IMR-90 (cell line): ENCODE data around the gene MEIS2. TPM values are rescaled to one million over a fixed set of nuclear protein-coding genes. Genes with fewer than 3 reads are reported as not detected.

ENCODE experiments used
- ATAC-seq: fragments of 200-7000 bp; cut with Tn5 transposase; 2 replicates; pipeline ENCODE4 v1.9.1; 2020; ENCODE audit warnings: low read depth, mild to moderate bottlenecking, moderate library complexity
- BruUV-seq: library from RNA; stranded (reverse); fragments of 400-500 nt; replicated peaks from 2 replicates; lab custom pipeline; 2021; lab: Mats Ljungman, UMichigan
- CTCF ChIA-PET: fragments of 300-600 bp; formaldehyde crosslinking; extraction: SDS; loops from one replicate; lab custom pipeline; 2021; ENCODE audit warnings: antibody characterized with exemption; lab: Yijun Ruan, JAX
- POLR2A ChIA-PET: fragments of 300-600 bp; sonication (Branson Sonifier 250); formaldehyde crosslinking; loops from one replicate; lab custom pipeline; 2022; ENCODE audit warnings: antibody characterized with exemption; ENCODE audit not compliant: unreplicated experiment; lab: Charles Lee
- DNase-seq: peaks from one replicate; pipeline ENCODE4 v3.0.0; 2013
- H2AFZ ChIP-seq: replicated peaks from 2 replicates; pipeline ENCODE3; 2013; ENCODE audit warnings: low read length, mild to moderate bottlenecking; ENCODE audit not compliant: poor library complexity
- H2AK5ac ChIP-seq: 2 replicates; pipeline ENCODE4 v1.6.1; 2013; ENCODE audit warnings: low read depth, low read length, inconsistent platforms
- H2AK9ac ChIP-seq: replicated peaks from 2 replicates; pipeline ENCODE3; 2013; ENCODE audit warnings: mild to moderate bottlenecking, low read depth, low read length, moderate library complexity; ENCODE audit not compliant: poor library complexity
- H2BK120ac ChIP-seq: 2 replicates; pipeline ENCODE4 v1.6.1; 2013; ENCODE audit warnings: low read depth, low read length, inconsistent platforms
- H2BK15ac ChIP-seq: 3 replicates; pipeline ENCODE4 v1.6.1; 2013; ENCODE audit warnings: low read depth, low read length, inconsistent platforms
- H2BK20ac ChIP-seq: 2 replicates; pipeline ENCODE4 v1.6.1; 2013; ENCODE audit warnings: low read depth, mild to moderate bottlenecking, inconsistent platforms, low read length, moderate library complexity
- H2BK5ac ChIP-seq: 2 replicates; pipeline ENCODE4 v1.6.1; 2013; ENCODE audit warnings: mild to moderate bottlenecking, low read depth, low read length, inconsistent platforms; ENCODE audit not compliant: poor library complexity, severe bottlenecking
- H3K14ac ChIP-seq: replicated peaks from 2 replicates; pipeline ENCODE4 v1.6.1; 2013; ENCODE audit warnings: low read depth, low read length, inconsistent platforms
- H3K18ac ChIP-seq: 2 replicates; pipeline ENCODE4 v1.6.1; 2013; ENCODE audit warnings: low read depth, low read length, control low read depth
- H3K23ac ChIP-seq: 2 replicates; pipeline ENCODE4 v1.6.1; 2013; ENCODE audit warnings: low read depth, low read length, inconsistent platforms
- H3K27ac ChIP-seq: 2 replicates; pipeline ENCODE4 v1.5.1; 2013; ENCODE audit warnings: mild to moderate bottlenecking, control low read depth, low read length; ENCODE audit not compliant: insufficient read depth
- H3K27me3 ChIP-seq: 2 replicates; pipeline ENCODE4 v1.6.1; 2013; ENCODE audit warnings: low read length; ENCODE audit not compliant: control insufficient read depth, insufficient read depth
- H3K36me3 ChIP-seq: 2 replicates; pipeline ENCODE4 v1.6.1; 2013; ENCODE audit warnings: low read length, mixed read lengths; ENCODE audit not compliant: control insufficient read depth, insufficient read depth
- H3K4ac ChIP-seq: 2 replicates; pipeline ENCODE4 v1.6.1; 2013; ENCODE audit warnings: low read depth, low read length, inconsistent platforms
- H3K4me1 ChIP-seq: 2 replicates; pipeline ENCODE4 v1.6.1; 2013; ENCODE audit warnings: low read length, mixed read lengths; ENCODE audit not compliant: control insufficient read depth, insufficient read depth
- H3K4me2 ChIP-seq: 2 replicates; pipeline ENCODE4 v1.6.1; 2013; ENCODE audit warnings: low read depth, mild to moderate bottlenecking, control low read depth, low read length, moderate library complexity
- H3K4me3 ChIP-seq: 2 replicates; pipeline ENCODE4 v1.5.1; 2013; ENCODE audit warnings: low read depth, mild to moderate bottlenecking, control low read depth, low read length, moderate library complexity; ENCODE audit not compliant: insufficient read depth
- H3K56ac ChIP-seq: 2 replicates; pipeline ENCODE4 v1.6.1; 2013; ENCODE audit warnings: low read length, inconsistent platforms; ENCODE audit not compliant: insufficient read depth; ENCODE audit errors: extremely low read depth
- H3K79me1 ChIP-seq, 2 experiments: 2 replicates each; pipeline ENCODE4 v1.6.1; 2013; ENCODE audit warnings: low read length in 2 of 2, inconsistent platforms in 1 of 2, low read depth in 1 of 2
- H3K9ac ChIP-seq: 2 replicates; pipeline ENCODE4 v1.6.1; 2013; ENCODE audit warnings: low read depth, low read length, control low read depth
- H3K9me1 ChIP-seq: 2 replicates; pipeline ENCODE4 v1.6.1; 2013; ENCODE audit warnings: low read length, inconsistent platforms; ENCODE audit not compliant: insufficient read depth
- H3K9me3 ChIP-seq: 2 replicates; pipeline ENCODE4 v1.6.1; 2013; ENCODE audit warnings: low read length; ENCODE audit not compliant: control insufficient read depth, insufficient read depth
- H4K20me1 ChIP-seq: 2 replicates; pipeline ENCODE4 v1.6.1; 2013; ENCODE audit warnings: low read length, inconsistent platforms; ENCODE audit not compliant: insufficient read depth
- H4K5ac ChIP-seq: 2 replicates; pipeline ENCODE4 v1.6.1; 2013; ENCODE audit warnings: mild to moderate bottlenecking, low read depth, low read length, control low read depth
- H4K8ac ChIP-seq, 2 experiments: 2 replicates each; pipeline ENCODE4 v1.6.1; 2013; ENCODE audit warnings: low read depth in 2 of 2, low read length in 2 of 2, control low read depth in 1 of 2, inconsistent platforms in 1 of 2
- H4K91ac ChIP-seq: 2 replicates; pipeline ENCODE4 v1.6.1; 2013; ENCODE audit warnings: low read depth, low read length, inconsistent platforms; ENCODE audit not compliant: insufficient read depth
- BHLHE40 ChIP-seq: fragments of 150-350 bp; IDR thresholded peaks from 2 replicates; pipeline ENCODE4 v1.6.1; 2016; ENCODE audit warnings: mild to moderate bottlenecking, low read depth, low read length
- CEBPB ChIP-seq: IDR thresholded peaks from 2 replicates; pipeline ENCODE4 v1.6.1; 2012; ENCODE audit warnings: low read depth, low read length, improper control_type of control experiment
- CHD1 ChIP-seq: IDR thresholded peaks from 2 replicates; pipeline ENCODE4 v1.6.1; 2012; ENCODE audit warnings: low read depth, low read length, improper control_type of control experiment
- ELK1 ChIP-seq: fragments of 150-350 bp; IDR thresholded peaks from 2 replicates; pipeline ENCODE4 v1.6.1; 2016; ENCODE audit warnings: low read depth, mild to moderate bottlenecking, low read length, moderate library complexity, borderline replicate concordance
- FOS ChIP-seq: fragments of 150-350 bp; IDR thresholded peaks from 2 replicates; pipeline ENCODE4 v1.6.1; 2016; ENCODE audit warnings: low read depth, low read length
- MAFK ChIP-seq: IDR thresholded peaks from 2 replicates; pipeline ENCODE4 v1.6.1; 2012; ENCODE audit warnings: low read depth, low read length, improper control_type of control experiment
- MAZ ChIP-seq: IDR thresholded peaks from 2 replicates; pipeline ENCODE4 v1.6.1; 2012; ENCODE audit warnings: low read depth, mild to moderate bottlenecking, low read length, improper control_type of control experiment, moderate library complexity, borderline replicate concordance
- NFE2L2 ChIP-seq: fragments of 150-350 bp; IDR thresholded peaks from 2 replicates; pipeline ENCODE4 v1.6.1; 2016; ENCODE audit warnings: low read depth, mild to moderate bottlenecking, low read length
- POLR2A ChIP-seq: IDR thresholded peaks from 2 replicates; pipeline ENCODE4 v1.6.1; 2012; ENCODE audit warnings: mild to moderate bottlenecking, low read depth, low read length
- RAD21 ChIP-seq: IDR thresholded peaks from 2 replicates; pipeline ENCODE4 v1.6.1; 2012; ENCODE audit warnings: low read length, improper control_type of control experiment
- RCOR1 ChIP-seq: IDR thresholded peaks from 2 replicates; pipeline ENCODE4 v1.6.1; 2012; ENCODE audit warnings: mild to moderate bottlenecking, low read length, improper control_type of control experiment; ENCODE audit not compliant: insufficient replicate concordance
- RFX5 ChIP-seq: IDR thresholded peaks from 2 replicates; pipeline ENCODE4 v1.8.0; 2012; ENCODE audit warnings: low read depth, mild to moderate bottlenecking, low read length, moderate library complexity
- SMC3 ChIP-seq: fragments of 150-350 bp; IDR thresholded peaks from 2 replicates; pipeline ENCODE4 v1.6.1; 2016; ENCODE audit warnings: low read depth, mild to moderate bottlenecking, antibody characterized with exemption, low read length, moderate library complexity
- USF2 ChIP-seq: fragments of 150-350 bp; IDR thresholded peaks from 2 replicates; pipeline ENCODE4 v1.6.1; 2017; ENCODE audit warnings: mild to moderate bottlenecking, antibody characterized with exemption, low read length, low read depth
- WGBS, 2 experiments: methylation state at CpG; one replicate each; pipeline versions ENCODE4 v1.1.5 to v1.1.7; 2013; ENCODE audit warnings: missing lambda C conversion rate in 2 of 2; ENCODE audit not compliant: insufficient read length in 1 of 2; ENCODE audit errors: extremely low coverage in 2 of 2; 5-methylcytosine and 5-hydroxymethylcytosine counted together
- dilution Hi-C: fragments of 300-500 bp; cut with HindIII; formaldehyde crosslinking; loops from one replicate; pipeline ENCODE4 v1.14.3; 2018; ENCODE audit warnings: low sequenced_read_pairs; ENCODE audit not compliant: unreplicated experiment
- in situ Hi-C: fragments of 300-500 bp; cut with MboI; formaldehyde crosslinking; loops from 3 replicates; pipeline ENCODE4 v1.14.3; 2019; ENCODE audit warnings: low sequenced_read_pairs, inconsistent platforms, mixed read lengths
- intact Hi-C: fragments of 100-400 bp; cut with micrococcal nuclease; formaldehyde crosslinking; loops from 2 replicates; pipeline ENCODE4 v1.10.0; 2022
- polyA plus RNA-seq, 3 experiments: library from polyadenylated mRNA; depleted of rRNA; stranded (reverse); fragments of >200 nt; gene quantifications; 2 replicates each; pipeline ENCODE4 v1.2.3, GENCODE V29; 2012; ENCODE audit warnings: low replicate concordance in 1 of 3
- total RNA-seq: library from RNA; depleted of rRNA; stranded (reverse); fragments of >200 nt; gene quantifications from 2 replicates; pipeline ENCODE4 v1.2.3, GENCODE V29; 2012

MEIS2 gene
- total and polyA plus RNA-seq, 2 of the 4 experiments (the other 2 are of a cell fraction): 70.1 to 71.3 TPM

- Histone ChIP-seq H3K4me2 (no peak overlapping the region), H3K27me3 (no peaks in the 10 kb centered on the region), H4K8ac (no peak overlapping the region), H3K18ac (no peak overlapping the region), H2BK5ac (no peak overlapping the region), H3K9ac (no peak overlapping the region), H3K23ac (no peak overlapping the region), H2BK120ac (no peak overlapping the region), H4K20me1 (peaks cover 4% of the 10 kb centered on the region; the same call in 1 of the 2 replicates), H2AK5ac (no peak overlapping the region), H2AFZ (no peak overlapping the region), H3K9me3 (peaks cover 3% of the 10 kb centered on the region), H3K56ac (no peak overlapping the region), H3K79me1 (peaks cover 18 to 20% of the 10 kb centered on the region in 2 experiments; a peak in 3 of 4 replicates), H3K4me3 (no peak overlapping the region), H3K4me1 (no peaks in the 10 kb centered on the region), H2AK9ac (no peak overlapping the region), H2BK15ac (no peak overlapping the region), H3K14ac (no peak overlapping the region), H2BK20ac (no peak overlapping the region), H3K27ac (no peak overlapping the region), H3K4ac (no peak overlapping the region), H4K5ac (no peak overlapping the region), H3K9me1 (no peaks in the 10 kb centered on the region), H3K36me3 (peaks cover 11% of the 10 kb centered on the region), H4K91ac (no peak overlapping the region)
- no peak for DNase-seq
- no TSS peak for BruUV-seq
- ChIA-PET CTCF (no interaction called here), POLR2A (no interaction called here)
- WGBS, 2 experiments: 94% methylated on average over 4 of the region's 4 CpGs; no CpG with 5 or more reads in 1 of the 2 experiments
- ATAC-seq: no peak
- in situ Hi-C loops (no loop called here), dilution Hi-C loops (no loop called here), intact Hi-C loops (no loop called here)
- TF ChIP-seq SMC3 (no peak), MAZ (no peak), POLR2A (no peak), FOS (no peak), CEBPB (no peak), BHLHE40 (no peak), ELK1 (no peak), CHD1 (no peak), RCOR1 (no peak), RAD21 (no peak), USF2 (no peak), NFE2L2 (no peak), RFX5 (no peak), MAFK (no peak)
Observed at GRCh38 chr15:37004373-37004869, 95.9 kb downstream of the MEIS2 start.
